Measurements from ENCODE around the gene AGPAT3. TPM values are rescaled to one million over a fixed set of nuclear protein-coding genes. Genes with fewer than 3 reads are reported as not detected.

Gene AGPAT3
- total RNA-seq, 1 experiment from 2014 or later = 13.0 TPM

GRCh38 chr21:43817157-43818086 lies 47.6 kb upstream of the AGPAT3 start:
- Histone ChIP-seq H4K5ac (ENCODE audit: insufficient read length, low read depth, low read length) (no peak overlapping the region), H3K4me2 (ENCODE audit: insufficient read depth, insufficient read length, low read length) (no peak overlapping the region), H4K8ac (replicated peaks; ENCODE audit: insufficient read length, low read depth, low read length) (no peak overlapping the region), H3K56ac (ENCODE audit: insufficient read length, low read depth, low read length) (no peak overlapping the region), H3K14ac (ENCODE audit: insufficient read depth, low read length) (no peak overlapping the region), H3K27ac (ENCODE audit: insufficient read length, low read depth, low read length) (no peak overlapping the region), H3T11ph (ENCODE audit: low read length) (no peak overlapping the region), H2BK15ac (ENCODE audit: low read depth, low read length) (no peak overlapping the region), H3K79me1 (ENCODE audit: insufficient read depth, low read depth, low read length, poor library complexity, severe bottlenecking) (no peaks in the 10 kb centered on the region), H2AK5ac (ENCODE audit: insufficient read length, low read length) (no peak overlapping the region), H3K4ac (ENCODE audit: low read depth, low read length) (no peak overlapping the region), H3K9ac (ENCODE audit: extremely low read depth, insufficient read length, low read length) (no peak overlapping the region), H2BK5ac (ENCODE audit: insufficient read length, low read length) (no peak overlapping the region), H3K4me1 (ENCODE audit: insufficient read depth, low read length) (no peaks in the 10 kb centered on the region), H3K18ac (ENCODE audit: insufficient read length, low read depth, low read length) (no peak overlapping the region), H2BK20ac (ENCODE audit: low read depth, low read length, poor library complexity, severe bottlenecking) (no peak overlapping the region), H4K91ac (ENCODE audit: insufficient read length, low read depth, low read length) (no peak overlapping the region), H3K23ac (ENCODE audit: insufficient read length, low read depth, low read length) (no peak overlapping the region), H3K9me3 (ENCODE audit: control insufficient read depth, low read depth, low read length) (no peaks in the 10 kb centered on the region), H3K79me2 (ENCODE audit: insufficient read depth, low read length) (no peaks in the 10 kb centered on the region), H3K27me3 (ENCODE audit: insufficient read depth, low read length) (no peaks in the 10 kb centered on the region), H2BK12ac (ENCODE audit: insufficient read length, low read depth, low read length) (no peak overlapping the region), H3K23me2 (ENCODE audit: insufficient read length, low read depth, low read length, poor library complexity, severe bottlenecking) (no peaks in the 10 kb centered on the region), H2BK120ac (ENCODE audit: low read depth, low read length, poor library complexity, severe bottlenecking) (no peak overlapping the region), H2AFZ (ENCODE audit: low read length) (no peak overlapping the region), H4K20me1 (ENCODE audit: control insufficient read depth, insufficient read depth, insufficient read length) (no peaks in the 10 kb centered on the region)
- peaks cover 14 to 25% of the 10 kb centered on the region in 2 experiments for H3K4me1 Mint-ChIP-seq
- WGBS (ENCODE audit: extremely low coverage, insufficient read length, low lambda C conversion rate) = no CpG with 5 or more reads among the region's 29 CpGs
- no peak overlapping the region for H3K27ac Mint-ChIP-seq
- H3K4me3 Mint-ChIP-seq = no peak overlapping the region
- peaks cover 3% of the 10 kb centered on the region for H3K27me3 Mint-ChIP-seq (ENCODE audit: low read depth)
- peaks cover 0 to 11% of the 10 kb centered on the region in 2 experiments; a peak in 4 of 5 replicates for H3K9me3 Mint-ChIP-seq
- H3K36me3 Mint-ChIP-seq (ENCODE audit: insufficient read depth in 1 of 3, low read depth in 3 of 3) = peaks cover 8 to 21% (median 16%) of the 10 kb centered on the region in 3 experiments; a peak in 6 of 7 replicates
- TF ChIP-seq CTCF (conservative IDR thresholded peaks at IDR 0.05) = no peak
- DNase-seq = no peak
